ENCODE measurements around the gene RTEL1. TPM values are rescaled to one million over a fixed set of nuclear protein-coding genes. Genes with fewer than 3 reads are reported as not detected.

The RTEL1 gene
- total RNA-seq, 1 experiment from 2014 or later: 43.0 TPM

DNA sequence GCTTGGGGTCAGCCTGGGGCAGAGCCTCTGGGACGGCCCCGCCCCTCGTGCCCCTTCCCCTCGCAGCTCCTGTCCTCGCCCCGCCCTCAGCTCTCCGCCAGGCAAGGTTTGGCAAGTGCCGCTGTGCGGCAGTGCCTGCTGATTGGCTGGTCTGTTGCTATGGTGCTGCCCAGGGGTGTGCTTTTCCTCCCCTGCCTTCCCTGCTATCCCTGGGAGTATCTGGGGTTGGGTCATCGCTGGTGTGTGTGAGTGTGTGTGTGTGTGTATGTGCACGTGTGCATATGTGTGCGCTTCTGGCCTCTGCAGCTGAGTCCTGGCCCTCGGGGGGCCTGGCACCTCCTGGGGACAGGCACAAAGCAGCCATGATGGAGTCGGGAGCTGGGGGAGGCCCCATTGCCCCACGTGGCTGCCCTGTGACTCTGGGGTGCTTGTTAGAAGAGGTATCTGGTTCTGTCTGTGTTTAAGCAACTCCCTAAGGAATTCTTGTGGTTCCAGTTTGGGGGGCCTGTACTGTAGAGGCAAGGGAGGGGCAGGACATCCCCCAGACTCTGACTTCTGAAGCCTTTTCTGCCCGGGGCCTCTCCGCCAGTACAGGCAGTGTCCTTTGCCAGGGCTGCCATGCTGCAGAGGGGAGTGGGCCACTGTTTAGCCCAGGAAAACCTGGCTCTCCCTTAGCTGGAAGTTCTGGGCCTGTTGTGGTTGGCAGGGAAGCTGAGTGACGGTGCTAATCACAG is 6.9 kb downstream of the RTEL1 start:
- Histone ChIP-seq H3K27ac (ENCODE audit: low read length) (no peak overlapping the region), H3F3A (ENCODE audit: low read length, unreplicated experiment) (no peaks in the 10 kb centered on the region), H3K9me2 (replicated peaks; ENCODE audit: low read length) (no peaks in the 10 kb centered on the region), H3K4me3 (ENCODE audit: low read length) (no peak overlapping the region), H3K4me1 (ENCODE audit: insufficient read depth, low read length) (no peaks in the 10 kb centered on the region), H3K4me2 (ENCODE audit: low read length) (no peak overlapping the region), H3K9ac (ENCODE audit: low read length) (no peak overlapping the region), H4K20me1 (ENCODE audit: low read length) (no peaks in the 10 kb centered on the region), H3K9me3 (ENCODE audit: low read length) (no peaks in the 10 kb centered on the region), H2AFZ (ENCODE audit: low read length) (no peak overlapping the region), H3K36me3 (ENCODE audit: low read depth, low read length) (peaks cover 58% of the 10 kb centered on the region), H3K79me2 (ENCODE audit: low read length) (peaks cover 9% of the 10 kb centered on the region), H3K27me3 (ENCODE audit: low read length) (no peaks in the 10 kb centered on the region)
- intact Hi-C loops (cut with micrococcal nuclease): no loop called here
- ChIA-PET POLR2A (ENCODE audit: unreplicated experiment) (no interaction called here), CTCF (no interaction called here)
- ATAC-seq: no peak
- TF ChIP-seq, protein P1, sequence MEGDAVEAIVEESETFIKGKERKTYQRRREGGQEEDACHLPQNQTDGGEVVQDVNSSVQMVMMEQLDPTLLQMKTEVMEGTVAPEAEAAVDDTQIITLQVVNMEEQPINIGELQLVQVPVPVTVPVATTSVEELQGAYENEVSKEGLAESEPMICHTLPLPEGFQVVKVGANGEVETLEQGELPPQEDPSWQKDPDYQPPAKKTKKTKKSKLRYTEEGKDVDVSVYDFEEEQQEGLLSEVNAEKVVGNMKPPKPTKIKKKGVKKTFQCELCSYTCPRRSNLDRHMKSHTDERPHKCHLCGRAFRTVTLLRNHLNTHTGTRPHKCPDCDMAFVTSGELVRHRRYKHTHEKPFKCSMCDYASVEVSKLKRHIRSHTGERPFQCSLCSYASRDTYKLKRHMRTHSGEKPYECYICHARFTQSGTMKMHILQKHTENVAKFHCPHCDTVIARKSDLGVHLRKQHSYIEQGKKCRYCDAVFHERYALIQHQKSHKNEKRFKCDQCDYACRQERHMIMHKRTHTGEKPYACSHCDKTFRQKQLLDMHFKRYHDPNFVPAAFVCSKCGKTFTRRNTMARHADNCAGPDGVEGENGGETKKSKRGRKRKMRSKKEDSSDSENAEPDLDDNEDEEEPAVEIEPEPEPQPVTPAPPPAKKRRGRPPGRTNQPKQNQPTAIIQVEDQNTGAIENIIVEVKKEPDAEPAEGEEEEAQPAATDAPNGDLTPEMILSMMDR (conservative IDR thresholded peaks at IDR 0.05; ENCODE audit: low read depth, low read length): no peak
- no peak for TF ChIP-seq EZH2 (IDR thresholded peaks at IDR 0.05; ENCODE audit: low read length, unreplicated experiment)
- no peak for TF ChIP-seq EZH2phosphoT487 (IDR thresholded peaks at IDR 0.05; ENCODE audit: borderline replicate concordance, low read length)
- no peak for DNase-seq
- BruUV-seq (replicated peaks): no TSS peak

DNA sequence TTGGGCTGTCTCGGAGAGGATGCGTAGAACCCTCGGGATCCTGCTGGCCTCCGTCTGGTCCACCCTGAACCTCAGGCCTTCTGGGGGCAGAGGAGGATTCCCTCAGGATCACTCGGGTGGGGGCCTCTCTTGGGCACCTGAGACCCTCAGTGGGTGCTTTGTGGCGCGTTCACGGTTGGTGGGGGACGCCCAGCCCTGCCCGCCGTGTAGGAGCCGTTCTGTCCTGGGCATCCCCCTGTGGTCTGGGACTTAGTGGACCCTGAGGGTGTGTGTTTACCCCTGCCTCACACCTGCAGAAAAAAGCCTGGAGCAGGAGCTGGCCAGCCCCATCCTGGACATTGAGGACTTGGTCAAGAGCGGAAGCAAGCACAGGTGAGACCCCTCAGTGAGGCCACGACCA is 7.6 kb downstream of the RTEL1 start:
- H3K9ac ChIP-seq (ENCODE audit: low read length): no peak overlapping the region
- no peaks in the 10 kb centered on the region for H3F3A ChIP-seq (ENCODE audit: low read length, unreplicated experiment)
- H3K4me2 ChIP-seq (ENCODE audit: low read length): no peak overlapping the region
- H3K9me3 ChIP-seq (ENCODE audit: low read length): no peaks in the 10 kb centered on the region
- ATAC-seq (no peak), DNase-seq (no peak)
- TF ChIP-seq EZH2 (IDR thresholded peaks at IDR 0.05; ENCODE audit: low read length, unreplicated experiment): no peak
- TF ChIP-seq, protein P1 (conservative IDR thresholded peaks at IDR 0.05; ENCODE audit: low read depth, low read length): no peak
- TF ChIP-seq EZH2phosphoT487 (IDR thresholded peaks at IDR 0.05; ENCODE audit: borderline replicate concordance, low read length): no peak
- no peak overlapping the region for H3K27ac ChIP-seq (ENCODE audit: low read length)
- no peaks in the 10 kb centered on the region for H3K4me1 ChIP-seq (ENCODE audit: insufficient read depth, low read length)
- ChIA-PET POLR2A (ENCODE audit: unreplicated experiment) (no interaction called here), CTCF (no interaction called here)
- H3K27me3 ChIP-seq (ENCODE audit: low read length): no peaks in the 10 kb centered on the region
- H3K79me2 ChIP-seq (ENCODE audit: low read length): peaks cover 2% of the 10 kb centered on the region
- H4K20me1 ChIP-seq (ENCODE audit: low read length): no peaks in the 10 kb centered on the region
- peaks cover 56% of the 10 kb centered on the region for H3K36me3 ChIP-seq (ENCODE audit: low read depth, low read length)
- H3K9me2 ChIP-seq (replicated peaks; ENCODE audit: low read length): no peaks in the 10 kb centered on the region
- no peak overlapping the region for H2AFZ ChIP-seq (ENCODE audit: low read length)
- no peak overlapping the region for H3K4me3 ChIP-seq (ENCODE audit: low read length)
- intact Hi-C loops (cut with micrococcal nuclease): no loop called here
- no TSS peak for BruUV-seq (replicated peaks)

DNA sequence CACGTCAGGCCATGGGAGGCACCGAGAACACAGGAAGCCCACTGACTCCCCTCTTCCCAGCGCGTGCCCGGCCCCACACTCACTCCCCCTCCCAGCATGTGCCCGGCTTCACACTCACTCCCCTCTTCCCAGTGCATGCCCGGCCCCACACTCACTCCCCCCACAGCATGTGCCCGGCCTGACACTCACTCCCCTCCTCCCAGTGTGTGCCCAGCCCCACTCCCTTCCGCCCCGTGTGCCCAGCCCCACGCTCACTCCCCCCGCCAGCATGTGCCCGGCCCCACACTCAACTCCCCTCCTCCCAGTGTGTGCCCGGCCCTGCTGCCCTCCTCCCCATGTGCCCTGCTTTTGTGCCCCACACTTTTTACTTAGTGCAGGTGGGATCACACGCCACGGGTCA is 9.7 kb downstream of the RTEL1 start:
- no peak for DNase-seq
- H3K4me1 ChIP-seq (ENCODE audit: insufficient read depth, low read length): no peaks in the 10 kb centered on the region
- CTCF ChIA-PET: no interaction called here
- BruUV-seq (replicated peaks): no TSS peak
- no peaks in the 10 kb centered on the region for H3K27me3 ChIP-seq (ENCODE audit: low read length)
- intact Hi-C loops (cut with micrococcal nuclease): no loop called here
- no peaks in the 10 kb centered on the region for H3K9me2 ChIP-seq (replicated peaks; ENCODE audit: low read length)
- ATAC-seq: no peak
- no peak overlapping the region for H3K4me2 ChIP-seq (ENCODE audit: low read length)
- no peak overlapping the region for H3K4me3 ChIP-seq (ENCODE audit: low read length)
- peaks cover 41% of the 10 kb centered on the region for H3K36me3 ChIP-seq (ENCODE audit: low read depth, low read length)
- H2AFZ ChIP-seq (ENCODE audit: low read length): no peak overlapping the region
- POLR2A ChIA-PET (ENCODE audit: unreplicated experiment): no interaction called here
- no peaks in the 10 kb centered on the region for H3F3A ChIP-seq (ENCODE audit: low read length, unreplicated experiment)
- TF ChIP-seq, protein P1 (conservative IDR thresholded peaks at IDR 0.05; ENCODE audit: low read depth, low read length): no peak
- TF ChIP-seq EZH2 (IDR thresholded peaks at IDR 0.05; ENCODE audit: low read length, unreplicated experiment) (no peak), EZH2phosphoT487 (IDR thresholded peaks at IDR 0.05; ENCODE audit: borderline replicate concordance, low read length) (no peak)
- no peak overlapping the region for H3K27ac ChIP-seq (ENCODE audit: low read length)
- no peaks in the 10 kb centered on the region for H3K9me3 ChIP-seq (ENCODE audit: low read length)
- no peaks in the 10 kb centered on the region for H3K79me2 ChIP-seq (ENCODE audit: low read length)
- H3K9ac ChIP-seq (ENCODE audit: low read length): no peak overlapping the region
- no peaks in the 10 kb centered on the region for H4K20me1 ChIP-seq (ENCODE audit: low read length)
